GM21390 (cell line): ENCODE measurements around the gene CACNG5.

ENCODE experiments used
- ATAC-seq: cut with Tn5 transposase; IDR thresholded peaks from one replicate; pipeline ENCODE4 v1.9.1; 2021; ENCODE audit not compliant: unreplicated experiment

CACNG5 gene

GRCh38 chr17:66834919-66835454 is at the start of gene CACNG5:
CACNG5 (plus strand) TSS chr17:66835117; CDS start chr17:66877333, 42,216 bp downstream.
- ATAC-seq: no peak

GRCh38 chr17:66786107-66786506 is 48.8 kb upstream of the CACNG5 start:
- ATAC-seq: no peak

- no peak for ATAC-seq
Measured at GRCh38 chr17:66787914-66788313, 47.0 kb upstream of the CACNG5 start.

GRCh38 chr17:66789093-66789492 is 45.8 kb upstream of the CACNG5 start:
- ATAC-seq: no peak

- no peak for ATAC-seq
Measured at GRCh38 chr17:66789961-66790437, 44.9 kb upstream of the CACNG5 start.

GRCh38 chr17:66790501-66791061 is 44.3 kb upstream of the CACNG5 start:
- ATAC-seq: no peak

- ATAC-seq: no peak
Measured at GRCh38 chr17:66791347-66791746, 43.6 kb upstream of the CACNG5 start.

GRCh38 chr17:66793814-66794213 is 41.1 kb upstream of the CACNG5 start:
- ATAC-seq: no peak

- ATAC-seq: no peak
Measured at GRCh38 chr17:66795486-66795885, 39.4 kb upstream of the CACNG5 start.

- no peak for ATAC-seq
Measured at GRCh38 chr17:66799849-66800537, 34.9 kb upstream of the CACNG5 start.

- no peak for ATAC-seq
Measured at GRCh38 chr17:66803474-66803951, 31.4 kb upstream of the CACNG5 start.

GRCh38 chr17:66805567-66805966 is 29.4 kb upstream of the CACNG5 start:
- ATAC-seq: no peak

GRCh38 chr17:66807182-66807581 is 27.7 kb upstream of the CACNG5 start:
- ATAC-seq: no peak

GRCh38 chr17:66809408-66809807 is 25.5 kb upstream of the CACNG5 start:
- no peak for ATAC-seq

- ATAC-seq: no peak
Measured at GRCh38 chr17:66810951-66811682, 23.8 kb upstream of the CACNG5 start.

- no peak for ATAC-seq
Measured at GRCh38 chr17:66811683-66812054, 23.2 kb upstream of the CACNG5 start.

- no peak for ATAC-seq
Measured at GRCh38 chr17:66812571-66812970, 22.3 kb upstream of the CACNG5 start.

GRCh38 chr17:66813296-66813695 is 21.6 kb upstream of the CACNG5 start:
- ATAC-seq: no peak

- no peak for ATAC-seq
Measured at GRCh38 chr17:66814026-66814425, 20.9 kb upstream of the CACNG5 start.

GRCh38 chr17:66814570-66814969 is 20.3 kb upstream of the CACNG5 start:
- ATAC-seq: no peak

GRCh38 chr17:66817750-66818149 is 17.2 kb upstream of the CACNG5 start:
- no peak for ATAC-seq

GRCh38 chr17:66819466-66819865 is 15.5 kb upstream of the CACNG5 start:
- ATAC-seq: no peak
